H1 (cell line): ENCODE measurements around the gene PHLDA1. TPM values are rescaled to one million over a fixed set of nuclear protein-coding genes. Genes with fewer than 3 reads are reported as not detected.

ENCODE experiments used
- CTCF ChIA-PET: fragments of 300-600 bp; sonication (Branson Sonifier 250); formaldehyde crosslinking; loops from one replicate; lab custom pipeline; 2021; ENCODE audit not compliant: partially characterized antibody; lab: Charles Lee
- POLR2A ChIA-PET: fragments of 300-600 bp; sonication (Branson Sonifier 250); formaldehyde crosslinking; loops from one replicate; lab custom pipeline; 2021; ENCODE audit warnings: inconsistent platforms; ENCODE audit not compliant: partially characterized antibody; lab: Charles Lee
- DNase-seq, 2 experiments: peaks; one replicate each; pipeline versions ENCODE4 v3.0.0 to v3.0.0-alpha.2; 2010 to 2022; ENCODE audit warnings: low spot score in 2 of 2, low read depth in 1 of 2, mixed read lengths in 1 of 2
- FAIRE-seq: peaks from 2 replicates; lab custom pipeline; 2011; peaks lifted over from hg19 to GRCh38; lab: Jason Lieb, UNC
- H2AFZ ChIP-seq: 2 replicates; pipeline ENCODE4 v1.8.1; 2012; ENCODE audit warnings: low read length, inconsistent platforms
- H2AK5ac ChIP-seq: 2 replicates; pipeline ENCODE4 v1.6.1; 2013; ENCODE audit warnings: low read depth, low read length
- H2BK120ac ChIP-seq: replicated peaks from 2 replicates; pipeline ENCODE3; 2013; ENCODE audit warnings: low read depth, low read length, inconsistent platforms
- H2BK12ac ChIP-seq: 2 replicates; pipeline ENCODE4 v1.6.1; 2013; ENCODE audit warnings: low read depth, low read length
- H2BK15ac ChIP-seq: 2 replicates; pipeline ENCODE4 v1.6.1; 2013; ENCODE audit warnings: low read length
- H2BK20ac ChIP-seq: 2 replicates; pipeline ENCODE4 v1.6.1; 2013; ENCODE audit warnings: low read length
- H2BK5ac ChIP-seq: 2 replicates; pipeline ENCODE4 v1.6.1; 2013; ENCODE audit warnings: low read depth, low read length
- H3K14ac ChIP-seq: 2 replicates; pipeline ENCODE4 v1.6.1; 2013; ENCODE audit warnings: inconsistent platforms; ENCODE audit not compliant: insufficient read length
- H3K18ac ChIP-seq: 2 replicates; pipeline ENCODE4 v1.6.1; 2013; ENCODE audit warnings: low read length; ENCODE audit errors: extremely low read depth
- H3K23ac ChIP-seq: 2 replicates; pipeline ENCODE4 v1.6.1; 2013; ENCODE audit warnings: inconsistent platforms; ENCODE audit not compliant: insufficient read length
- H3K23me2 ChIP-seq: 2 replicates; pipeline ENCODE4 v1.6.1; 2013; ENCODE audit warnings: low read depth, low read length
- H3K27ac ChIP-seq: 2 replicates; pipeline ENCODE4 v1.6.1; 2011; ENCODE audit warnings: low read depth, low read length, inconsistent platforms
- H3K27me3 ChIP-seq, 4 experiments: replicated peaks in 1 of 4; 1 replicate in 1 of 4; 2 replicates in 3 of 4; pipeline versions ENCODE4 v1.6.1 to v1.8.1; 2011 to 2013; ENCODE audit warnings: low read length in 3 of 4, mild to moderate bottlenecking in 3 of 4, inconsistent platforms in 2 of 4, mixed read lengths in 2 of 4, moderate library complexity in 1 of 4; ENCODE audit not compliant: control insufficient read depth in 3 of 4, insufficient read depth in 3 of 4; ENCODE audit errors: extremely low read depth in 1 of 4
- H3K36me3 ChIP-seq, 4 experiments: 2 replicates each; pipeline versions ENCODE4 v1.6.1 to v1.8.1; 2011 to 2013; ENCODE audit warnings: mild to moderate bottlenecking in 4 of 4, low read length in 3 of 4, moderate library complexity in 2 of 4, control low read depth in 1 of 4, inconsistent platforms in 1 of 4; ENCODE audit not compliant: insufficient read depth in 4 of 4, control insufficient read depth in 2 of 4
- H3K4ac ChIP-seq: replicated peaks from 2 replicates; pipeline ENCODE3; 2013; ENCODE audit warnings: low read length, low read depth, mixed read lengths, inconsistent platforms; ENCODE audit not compliant: insufficient read length
- H3K4me1 ChIP-seq, 4 experiments: replicated peaks in 1 of 4; 1 replicate in 1 of 4; 2 replicates in 3 of 4; pipeline versions ENCODE4 v1.6.1 to v1.8.1; 2011 to 2013; ENCODE audit warnings: low read length in 3 of 4, inconsistent platforms in 2 of 4, mixed read lengths in 1 of 4; ENCODE audit not compliant: insufficient read depth in 4 of 4, control insufficient read depth in 3 of 4
- H3K4me2 ChIP-seq, 2 experiments: 2 replicates each; pipeline versions ENCODE4 v1.6.1 to v1.8.1; 2011 to 2013; ENCODE audit warnings: low read depth in 2 of 2, low read length in 2 of 2, control low read depth in 1 of 2, inconsistent platforms in 1 of 2, mild to moderate bottlenecking in 1 of 2; ENCODE audit not compliant: insufficient read depth in 1 of 2
- H3K4me3 ChIP-seq, 4 experiments: fragments of 200-600, 300-600 bp in 1 of 4; sonication (generic), shearing (Covaris generic), sonication (Bioruptor Twin) in 1 of 4; 2 replicates each; pipeline versions ENCODE4 v1.5.1 to v1.8.1; 2011 to 2016; ENCODE audit warnings: low read length in 4 of 4, low read depth in 3 of 4, control low read depth in 2 of 4, inconsistent platforms in 2 of 4, mild to moderate bottlenecking in 2 of 4, mixed read lengths in 1 of 4, moderate library complexity in 1 of 4; ENCODE audit not compliant: insufficient read depth in 2 of 4; ENCODE audit errors: extremely low read depth in 1 of 4
- H3K56ac ChIP-seq: replicated peaks from 2 replicates; pipeline ENCODE3; 2013; ENCODE audit warnings: low read depth, mild to moderate bottlenecking, mixed read lengths, low read length, inconsistent platforms; ENCODE audit not compliant: insufficient read length
- H3K79me1 ChIP-seq: 2 replicates; pipeline ENCODE4 v1.6.1; 2013; ENCODE audit warnings: low read depth, low read length, control low read depth
- H3K79me2 ChIP-seq, 2 experiments: 2 replicates each; pipeline versions ENCODE4 v1.6.1 to v1.8.1; 2012 to 2013; ENCODE audit warnings: low read length in 2 of 2, mild to moderate bottlenecking in 2 of 2, inconsistent platforms in 1 of 2; ENCODE audit not compliant: insufficient read depth in 2 of 2, control insufficient read depth in 1 of 2
- H3K9ac ChIP-seq, 4 experiments: replicated peaks in 1 of 4; 1 replicate in 1 of 4; 2 replicates in 3 of 4; pipeline versions ENCODE4 v1.6.1 to v1.8.1; 2011 to 2013; ENCODE audit warnings: low read depth in 3 of 4, low read length in 3 of 4, control low read depth in 2 of 4, mild to moderate bottlenecking in 2 of 4, moderate library complexity in 2 of 4, inconsistent platforms in 1 of 4; ENCODE audit errors: extremely low read depth in 1 of 4
- H3K9me3 ChIP-seq, 2 experiments: 2 replicates each; pipeline versions ENCODE4 v1.6.1 to v1.8.1; 2012 to 2013; ENCODE audit warnings: mild to moderate bottlenecking in 2 of 2, moderate library complexity in 2 of 2, control low read depth in 1 of 2, inconsistent platforms in 1 of 2, low read depth in 1 of 2, low read length in 1 of 2, mixed read lengths in 1 of 2; ENCODE audit not compliant: insufficient read depth in 2 of 2
- H4K20me1 ChIP-seq, 2 experiments: replicated peaks in 1 of 2; 2 replicates each; pipeline versions ENCODE3 to v1.8.1; 2011 to 2013; ENCODE audit warnings: inconsistent platforms in 2 of 2, low read length in 2 of 2, mild to moderate bottlenecking in 1 of 2; ENCODE audit not compliant: insufficient read depth in 2 of 2, control insufficient read depth in 1 of 2
- H4K5ac ChIP-seq: 2 replicates; pipeline ENCODE4 v1.6.1; 2013; ENCODE audit warnings: low read length, low read depth, mixed read lengths, inconsistent platforms; ENCODE audit not compliant: insufficient read length
- H4K8ac ChIP-seq: 2 replicates; pipeline ENCODE4 v1.8.0; 2013; ENCODE audit warnings: mild to moderate bottlenecking, moderate library complexity, low read length, inconsistent platforms; ENCODE audit not compliant: insufficient read depth; ENCODE audit errors: extremely low read depth
- H4K91ac ChIP-seq: replicated peaks from 2 replicates; pipeline ENCODE3; 2013; ENCODE audit warnings: low read length, mixed read lengths, inconsistent platforms; ENCODE audit not compliant: insufficient read length
- ASH2L ChIP-seq: fragments of 200-600, 300-600 bp; sonication (generic); IDR thresholded peaks from one replicate; pipeline ENCODE4 v1.7.1; 2017; ENCODE audit warnings: low read length
- CBX8 ChIP-seq: fragments of 300-800, 300-1000 bp; sonication (generic); IDR thresholded peaks from 2 replicates; pipeline ENCODE4 v1.7.1; 2016; ENCODE audit warnings: low read depth, low read length, borderline replicate concordance
- E2F6 ChIP-seq: IDR thresholded peaks from 2 replicates; pipeline ENCODE4 v1.6.1; 2012; ENCODE audit warnings: inconsistent platforms
- WGBS, 2 experiments: shearing (Covaris generic) in 1 of 2; methylation state at CpG; one replicate each; pipeline versions ENCODE4 v1.1.6 to v1.1.7; 2013 to 2015; ENCODE audit warnings: low lambda C conversion rate in 2 of 2, mixed read lengths in 2 of 2, inconsistent platforms in 1 of 2, low coverage in 1 of 2, missing lambda C conversion rate in 1 of 2; ENCODE audit not compliant: insufficient replicate concordance in 2 of 2, insufficient coverage in 1 of 2, insufficient read length in 1 of 2; ENCODE audit errors: extremely low coverage in 1 of 2, missing lambda C conversion rate in 1 of 2; 5-methylcytosine and 5-hydroxymethylcytosine counted together
- polyA plus RNA-seq, 7 experiments: library from polyadenylated mRNA; depleted of rRNA in 3 of 7; stranded (reverse) in 5 of 7; unstranded in 2 of 7; fragments of >200 nt in 5 of 7; fragments of 200-250 nt in 2 of 7; gene quantifications; 1 replicate in 5 of 7; 2 replicates in 1 of 7; 4 replicates in 1 of 7; pipeline versions ENCODE4 v1.2.1 to v1.2.3, GENCODE V29; 2011 to 2013; ENCODE audit warnings: missing spikeins in 2 of 7, mixed read lengths in 2 of 7
- total RNA-seq: library from RNA; stranded (reverse); fragmentation: NEBNext Ultra II Directional; extraction: Animal tissue kit (Norgen Biotek cat#: 25700); gene quantifications from 2 replicates; pipeline ENCODE4 v1.2.1, GENCODE V29; 2021

PHLDA1 gene
- total and polyA plus RNA-seq, 2 of the 8 experiments (the other 6 are each of a cell fraction or from before 2014, with no cell fraction given) = 18.9 to 19.4 TPM

- no peak overlapping the region for H2BK20ac ChIP-seq
- peaks cover 5 to 13% (median 10%) of the 10 kb centered on the region in 4 experiments; a peak in 6 of 7 replicates for H3K4me1 ChIP-seq
- no peak overlapping the region for H3K18ac ChIP-seq
- H4K20me1 ChIP-seq = no peaks in the 10 kb centered on the region
- TF ChIP-seq E2F6 = no peak
- TF ChIP-seq CBX8 = no peak
- TF ChIP-seq ASH2L = no peak
- H4K5ac ChIP-seq = no peak overlapping the region
- no peak overlapping the region for H3K27ac ChIP-seq
- H3K79me1 ChIP-seq = no peaks in the 10 kb centered on the region
- no peak overlapping the region for H3K23ac ChIP-seq
- H4K91ac ChIP-seq = no peak overlapping the region
- no peak overlapping the region for H3K4me3 ChIP-seq
- ChIA-PET CTCF (interaction anchor here (1.1 kb wide), 1 partner anchor 9 kb away, joined by 4 read pairs; no protein-coding TSS in a partner anchor), POLR2A (no interaction called here)
- H3K23me2 ChIP-seq = no peaks in the 10 kb centered on the region
- H2BK120ac ChIP-seq = no peak overlapping the region
- no peaks in the 10 kb centered on the region for H3K79me2 ChIP-seq
- no peak overlapping the region for H2BK12ac ChIP-seq
- H3K4me2 ChIP-seq = no peak overlapping the region
- H3K4ac ChIP-seq = no peak overlapping the region
- H3K9ac ChIP-seq = no peak overlapping the region
- no peak overlapping the region for H3K56ac ChIP-seq
- H3K9me3 ChIP-seq = no peaks in the 10 kb centered on the region
- H3K36me3 ChIP-seq = no peaks in the 10 kb centered on the region
- 100% methylated on average over 3 of the region's 3 CpGs; no CpG with 5 or more reads in 1 of the 2 experiments for WGBS, 2 experiments
- no peak overlapping the region; the same call in 1 of the 2 replicates for H2AK5ac ChIP-seq
- no peak overlapping the region for H4K8ac ChIP-seq
- no peak for DNase-seq
- H3K27me3 ChIP-seq = no peaks in the 10 kb centered on the region
- no peak overlapping the region for H3K14ac ChIP-seq
- H2BK15ac ChIP-seq = no peak overlapping the region
- H2BK5ac ChIP-seq = no peak overlapping the region
- no peak for FAIRE-seq
- no peak overlapping the region for H2AFZ ChIP-seq
These were observed 54.7 kb downstream of the PHLDA1 start for GRCh38 chr12:75976913-75977312.
